ENCODE measurements around the gene CHRNA9. TPM values are rescaled to one million over a fixed set of nuclear protein-coding genes. Genes with fewer than 3 reads are reported as not detected.
"Not testable (repeated sequence)": the region's sequence is repeated elsewhere in the genome, so short reads cannot be mapped to it uniquely, and the experiment has no call there.

CHRNA9 gene
- total and polyA plus RNA-seq, 11 donors, result not detected

DNA sequence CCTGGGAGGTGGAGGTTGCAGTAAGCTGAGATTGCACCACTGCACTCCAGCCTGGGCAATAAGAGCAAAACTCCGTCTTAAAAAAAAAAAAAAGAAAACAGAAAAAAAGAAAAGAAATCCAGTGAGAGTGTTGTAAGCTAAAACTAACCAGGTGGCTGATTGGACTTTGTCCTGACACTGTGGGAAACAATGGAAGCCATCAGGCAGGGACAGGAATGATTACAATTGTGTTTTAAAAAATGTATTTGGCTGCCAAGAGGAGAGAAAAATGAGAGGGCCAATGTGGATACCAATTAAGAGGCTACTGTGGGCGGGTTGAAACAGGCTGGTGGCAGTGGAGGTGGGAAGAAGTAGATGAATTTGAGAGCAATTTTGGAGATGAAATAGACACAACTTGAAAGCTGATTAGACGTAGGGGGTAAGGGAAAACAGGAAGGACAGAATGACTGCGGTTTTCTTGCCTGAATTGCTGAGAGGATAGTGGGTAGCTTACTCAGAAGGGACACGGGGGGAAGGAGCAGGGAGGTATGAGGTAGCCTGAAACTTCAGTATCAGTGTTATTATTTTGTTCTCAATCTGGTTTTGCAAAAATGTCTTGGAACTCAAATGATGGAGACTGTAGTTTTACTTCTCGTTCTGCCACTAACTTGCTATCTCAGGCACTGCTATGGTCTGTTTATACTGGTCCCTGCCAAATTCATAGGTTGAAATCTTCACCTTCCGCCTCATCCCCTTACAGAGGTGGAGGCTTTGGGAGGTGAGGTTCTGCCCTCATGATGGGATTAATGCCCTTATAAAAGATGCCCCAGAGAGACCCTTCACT is 45.6 kb upstream of the CHRNA9 start:
- 57 to 78% (median 65%) methylated on average over 7 of the region's 7 CpGs for WGBS, 4 donors
- TF ChIP-seq POLR2A (IDR thresholded peaks at IDR 0.05), result no peak
- TF ChIP-seq, protein P1, sequence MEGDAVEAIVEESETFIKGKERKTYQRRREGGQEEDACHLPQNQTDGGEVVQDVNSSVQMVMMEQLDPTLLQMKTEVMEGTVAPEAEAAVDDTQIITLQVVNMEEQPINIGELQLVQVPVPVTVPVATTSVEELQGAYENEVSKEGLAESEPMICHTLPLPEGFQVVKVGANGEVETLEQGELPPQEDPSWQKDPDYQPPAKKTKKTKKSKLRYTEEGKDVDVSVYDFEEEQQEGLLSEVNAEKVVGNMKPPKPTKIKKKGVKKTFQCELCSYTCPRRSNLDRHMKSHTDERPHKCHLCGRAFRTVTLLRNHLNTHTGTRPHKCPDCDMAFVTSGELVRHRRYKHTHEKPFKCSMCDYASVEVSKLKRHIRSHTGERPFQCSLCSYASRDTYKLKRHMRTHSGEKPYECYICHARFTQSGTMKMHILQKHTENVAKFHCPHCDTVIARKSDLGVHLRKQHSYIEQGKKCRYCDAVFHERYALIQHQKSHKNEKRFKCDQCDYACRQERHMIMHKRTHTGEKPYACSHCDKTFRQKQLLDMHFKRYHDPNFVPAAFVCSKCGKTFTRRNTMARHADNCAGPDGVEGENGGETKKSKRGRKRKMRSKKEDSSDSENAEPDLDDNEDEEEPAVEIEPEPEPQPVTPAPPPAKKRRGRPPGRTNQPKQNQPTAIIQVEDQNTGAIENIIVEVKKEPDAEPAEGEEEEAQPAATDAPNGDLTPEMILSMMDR (IDR thresholded peaks at IDR 0.05), result no peak
- intact Hi-C loops (cut with DNase I), result no loop called here
- H3K27ac ChIP-seq, result no peak overlapping the region
- no peak for DNase-seq
- H3K4me3 ChIP-seq, result no peak overlapping the region
- H3K27me3 ChIP-seq, result peaks cover 0 to 3% (median 0%) of the 10 kb centered on the region in 9 donors
- no peak for ATAC-seq
- peaks cover 0 to 18% (median 0%) of the 10 kb centered on the region in 12 donors for H3K4me1 ChIP-seq
- H3K9me3 ChIP-seq, result no peaks in the 10 kb centered on the region
- H3K36me3 ChIP-seq, result no peaks in the 10 kb centered on the region

DNA sequence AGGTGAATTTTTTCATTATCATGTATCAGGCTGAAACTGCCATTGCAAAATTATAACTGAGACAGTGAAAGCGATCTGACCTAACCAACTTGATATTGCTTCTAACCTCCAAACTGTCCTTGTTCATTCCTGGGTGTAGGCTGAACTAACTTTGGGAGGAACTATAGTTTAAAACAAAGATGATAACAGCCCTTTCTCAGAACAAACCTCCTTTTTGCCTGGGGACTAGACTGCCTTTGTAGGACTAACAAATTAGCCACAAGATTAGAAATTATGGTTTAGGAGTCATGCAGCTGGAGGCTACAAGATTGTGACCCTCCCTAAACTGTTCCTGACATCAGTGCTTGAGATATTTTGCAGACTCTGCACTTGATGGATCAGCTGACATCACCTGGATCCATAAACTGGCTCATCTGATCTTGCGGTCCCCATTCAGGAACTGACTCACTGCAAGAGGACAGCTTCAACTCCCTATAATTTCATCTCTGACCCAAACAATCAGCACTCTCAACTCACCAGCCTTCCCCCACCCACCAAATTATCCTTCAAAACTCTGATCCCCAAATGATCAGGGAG is 44.4 kb upstream of the CHRNA9 start:
- H3K9me3 ChIP-seq; H3K4me3 ChIP-seq; H3K27ac ChIP-seq; H3K36me3 ChIP-seq; H3K27me3 ChIP-seq; intact Hi-C loops (cut with DNase I); ATAC-seq; DNase-seq: not testable (repeated sequence)
- peaks cover 0 to 18% (median 0%) of the 10 kb centered on the region in 12 donors for H3K4me1 ChIP-seq
- 57 to 68% (median 65%) methylated on average over 2 of the region's 2 CpGs for WGBS, 4 donors

DNA sequence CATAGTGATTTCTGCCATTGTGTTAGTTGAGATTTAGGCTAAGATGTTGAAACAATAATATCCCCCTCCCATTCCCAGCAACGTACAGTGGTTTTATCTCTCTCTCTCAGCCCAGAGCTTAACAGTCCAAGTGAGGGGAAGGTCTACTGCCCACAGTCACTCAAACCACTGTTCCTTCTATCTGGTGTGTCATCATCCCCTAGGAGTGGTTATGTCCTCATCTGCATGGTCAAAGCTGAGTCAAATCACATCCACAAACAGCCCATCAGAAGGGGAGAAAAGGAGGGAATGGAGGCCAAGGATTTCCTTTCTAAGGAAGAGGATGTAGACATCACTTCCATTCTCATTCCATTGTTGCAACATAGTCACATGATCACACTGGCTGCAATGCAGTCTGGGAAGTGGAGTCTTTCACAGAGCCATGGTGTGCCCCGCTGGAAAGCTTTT is 42.8 kb upstream of the CHRNA9 start:
- intact Hi-C loops (cut with DNase I), result no loop called here

DNA sequence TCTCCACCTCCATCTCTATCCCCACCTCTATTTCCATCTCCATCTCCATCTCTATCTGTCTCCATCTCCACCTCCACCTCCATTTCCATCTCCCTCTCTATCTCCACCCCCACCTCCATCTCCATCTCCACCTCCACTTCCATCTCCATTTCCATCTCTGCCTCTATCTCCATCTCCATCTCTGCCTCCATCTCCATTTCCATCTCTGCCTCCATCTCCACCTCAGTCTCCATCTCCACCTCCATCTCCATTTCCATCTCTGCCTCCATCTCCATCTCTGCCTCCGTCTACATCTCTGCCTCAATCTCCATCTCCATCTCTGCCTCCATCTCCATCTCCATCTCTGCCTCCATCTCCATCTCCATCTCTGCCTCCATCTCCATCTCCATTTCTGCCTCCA is 40.8 kb upstream of the CHRNA9 start:
- intact Hi-C loops (cut with DNase I), result no loop called here
- TF ChIP-seq POLR2A (IDR thresholded peaks at IDR 0.05), result no peak
- TF ChIP-seq, protein P1 (IDR thresholded peaks at IDR 0.05), result no peak
- WGBS, 4 donors, result 84 to 93% (median 88%) methylated on average over 1 of the region's 1 CpG
- no peak overlapping the region for H3K27ac ChIP-seq
- H3K9me3 ChIP-seq, result no peaks in the 10 kb centered on the region
- H3K4me1 ChIP-seq, result peaks cover 0 to 14% (median 0%) of the 10 kb centered on the region in 12 donors
- H3K36me3 ChIP-seq, result no peaks in the 10 kb centered on the region
- peaks cover 0 to 3% (median 0%) of the 10 kb centered on the region in 9 donors for H3K27me3 ChIP-seq
- ATAC-seq (no peak), DNase-seq (no peak)
- H3K4me3 ChIP-seq, result no peak overlapping the region

More for the DNA sequence above, 42.8 kb upstream of the CHRNA9 start:
- H3K36me3 ChIP-seq, result no peaks in the 10 kb centered on the region
- no peak overlapping the region for H3K4me3 ChIP-seq
- H3K9me3 ChIP-seq, result no peaks in the 10 kb centered on the region
- H3K4me1 ChIP-seq, result peaks cover 0 to 18% (median 0%) of the 10 kb centered on the region in 12 donors
- H3K27me3 ChIP-seq, result peaks cover 0 to 3% (median 0%) of the 10 kb centered on the region in 9 donors
- no peak for TF ChIP-seq POLR2A (IDR thresholded peaks at IDR 0.05)
- TF ChIP-seq, protein P1 (IDR thresholded peaks at IDR 0.05), result no peak
- DNase-seq, result no peak
- ATAC-seq, result no peak
- H3K27ac ChIP-seq, result no peak overlapping the region
- WGBS, 4 donors, result 74 to 85% (median 76%) methylated on average over 2 of the region's 2 CpGs

DNA sequence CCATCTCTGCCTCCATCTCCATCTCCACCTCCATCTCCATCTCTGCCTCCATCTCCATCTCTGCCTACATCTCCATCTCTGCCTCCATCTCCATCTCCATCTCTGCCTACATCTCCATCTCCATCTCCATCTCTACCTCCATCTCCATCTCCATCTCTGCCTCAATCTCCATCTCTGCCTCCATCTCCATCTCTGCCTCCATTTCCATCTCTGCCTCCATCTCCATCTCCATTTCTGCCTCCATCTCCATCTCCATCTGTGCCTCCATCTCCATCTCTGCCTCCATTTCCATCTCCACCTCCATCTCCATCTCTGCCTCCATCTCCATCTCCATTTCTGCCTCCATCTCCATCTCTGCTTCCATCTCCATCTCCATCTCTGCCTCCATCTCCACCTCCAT is 40.1 kb upstream of the CHRNA9 start:
- H3K27me3 ChIP-seq; H3K27ac ChIP-seq; H3K4me3 ChIP-seq; ATAC-seq; H3K9me3 ChIP-seq; intact Hi-C loops (cut with DNase I); H3K36me3 ChIP-seq; DNase-seq; H3K4me1 ChIP-seq: not testable (repeated sequence)

Data from heart left ventricle (tissue), 16 donors.